Measurements from ENCODE around the gene LSR. TPM values are rescaled to one million over a fixed set of nuclear protein-coding genes. Genes with fewer than 3 reads are reported as not detected.

The LSR gene
- total RNA-seq, 1 experiment from 2014 or later, result 211 TPM

GRCh38 chr19:35256566-35256965 is 7.8 kb downstream of the LSR start:
- Histone ChIP-seq H2AFZ (ENCODE audit: low read depth, low read length, poor library complexity, severe bottlenecking) (no peak overlapping the region), H3K9ac (ENCODE audit: low read length) (no peak overlapping the region), H3K4me1 (ENCODE audit: control insufficient read depth in 1 of 2, insufficient read depth in 2 of 2, low read length in 2 of 2) (no peaks in the 10 kb centered on the region), H4K20me1 (ENCODE audit: insufficient read depth) (peaks cover 3% of the 10 kb centered on the region; the same call in 1 of the 2 replicates), H3K36me3 (ENCODE audit: control insufficient read depth in 1 of 2, insufficient read depth in 2 of 2, low read length in 2 of 2) (peaks cover 31 to 33% of the 10 kb centered on the region in 2 experiments; a peak in 3 of 4 replicates), H3K27ac (ENCODE audit: low read depth, low read length) (no peak overlapping the region), H3K4me2 (ENCODE audit: low read length) (no peak overlapping the region), H3K9me3 (ENCODE audit: control insufficient read depth in 1 of 2, insufficient read depth in 1 of 2, low read depth in 1 of 2, low read length in 2 of 2) (no peaks in the 10 kb centered on the region), H3K9me2 (ENCODE audit: insufficient read depth) (no peaks in the 10 kb centered on the region), H3K27me3 (ENCODE audit: insufficient read depth, low read length) (no peaks in the 10 kb centered on the region), H3K79me2 (ENCODE audit: insufficient read depth, low read length) (peaks cover 69% of the 10 kb centered on the region), H3K4me3 (replicated peaks in 1 of 2; ENCODE audit: low read depth in 1 of 2, low read length in 2 of 2) (no peak overlapping the region)
- ChIA-PET RAD21 (ENCODE audit: low non-redundant PET in 1 of 2, low total read pairs in 2 of 2, uncharacterized antibody in 2 of 2, unreplicated experiment in 2 of 2) (no interaction called here), CTCF (no interaction called here), POLR2A (no interaction called here)
- DNase-seq (ENCODE audit: low read depth, low spot score), result no peak
- ATAC-seq, result no peak
- TF ChIP-seq EZH2phosphoT487 (IDR thresholded peaks at IDR 0.05; ENCODE audit: borderline replicate concordance) (no peak), SP1 (IDR thresholded peaks at IDR 0.05; ENCODE audit: low read depth) (no peak)
- TF ChIP-seq, protein P1, sequence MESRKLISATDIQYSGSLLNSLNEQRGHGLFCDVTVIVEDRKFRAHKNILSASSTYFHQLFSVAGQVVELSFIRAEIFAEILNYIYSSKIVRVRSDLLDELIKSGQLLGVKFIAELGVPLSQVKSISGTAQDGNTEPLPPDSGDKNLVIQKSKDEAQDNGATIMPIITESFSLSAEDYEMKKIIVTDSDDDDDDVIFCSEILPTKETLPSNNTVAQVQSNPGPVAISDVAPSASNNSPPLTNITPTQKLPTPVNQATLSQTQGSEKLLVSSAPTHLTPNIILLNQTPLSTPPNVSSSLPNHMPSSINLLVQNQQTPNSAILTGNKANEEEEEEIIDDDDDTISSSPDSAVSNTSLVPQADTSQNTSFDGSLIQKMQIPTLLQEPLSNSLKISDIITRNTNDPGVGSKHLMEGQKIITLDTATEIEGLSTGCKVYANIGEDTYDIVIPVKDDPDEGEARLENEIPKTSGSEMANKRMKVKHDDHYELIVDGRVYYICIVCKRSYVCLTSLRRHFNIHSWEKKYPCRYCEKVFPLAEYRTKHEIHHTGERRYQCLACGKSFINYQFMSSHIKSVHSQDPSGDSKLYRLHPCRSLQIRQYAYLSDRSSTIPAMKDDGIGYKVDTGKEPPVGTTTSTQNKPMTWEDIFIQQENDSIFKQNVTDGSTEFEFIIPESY (IDR thresholded peaks at IDR 0.05; ENCODE audit: extremely low read depth, insufficient replicate concordance, low read length), result no peak
- no TSS peak for BruUV-seq (replicated peaks)
- intact Hi-C loops (cut with micrococcal nuclease), result no loop called here

- TF ChIP-seq, protein P2, sequence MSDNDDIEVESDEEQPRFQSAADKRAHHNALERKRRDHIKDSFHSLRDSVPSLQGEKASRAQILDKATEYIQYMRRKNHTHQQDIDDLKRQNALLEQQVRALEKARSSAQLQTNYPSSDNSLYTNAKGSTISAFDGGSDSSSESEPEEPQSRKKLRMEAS (IDR thresholded peaks at IDR 0.05), result no peak
- no peak for TF ChIP-seq RAD21 (IDR thresholded peaks at IDR 0.05; ENCODE audit: low read depth)
- TF ChIP-seq, protein P3, sequence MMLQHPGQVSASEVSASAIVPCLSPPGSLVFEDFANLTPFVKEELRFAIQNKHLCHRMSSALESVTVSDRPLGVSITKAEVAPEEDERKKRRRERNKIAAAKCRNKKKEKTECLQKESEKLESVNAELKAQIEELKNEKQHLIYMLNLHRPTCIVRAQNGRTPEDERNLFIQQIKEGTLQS (IDR thresholded peaks at IDR 0.05), result no peak
- no peak for TF ChIP-seq JUND (IDR thresholded peaks at IDR 0.05)
- no peak for TF ChIP-seq TCF7L2 (IDR thresholded peaks at IDR 0.05; ENCODE audit: borderline replicate concordance, extremely low read depth, insufficient read depth, insufficient read length)
- TF ChIP-seq YY1 (IDR thresholded peaks at IDR 0.05; ENCODE audit: extremely low read depth, insufficient replicate concordance, low read depth, low read length), result no peak
- TF ChIP-seq ZNF274 (IDR thresholded peaks at IDR 0.05; ENCODE audit: low read depth, low read length), result no peak
- TF ChIP-seq FOSL1 (IDR thresholded peaks at IDR 0.05; ENCODE audit: low read depth), result no peak
- TF ChIP-seq ELF1 (IDR thresholded peaks at IDR 0.05; ENCODE audit: borderline replicate concordance, low read depth), result no peak
- no peak for TF ChIP-seq POLR2A (IDR thresholded peaks at IDR 0.05; ENCODE audit: borderline replicate concordance, extremely low read depth, insufficient read depth, insufficient read length)
- no peak for TF ChIP-seq SIN3A (IDR thresholded peaks at IDR 0.05; ENCODE audit: low read depth)
- BruUV-seq (replicated peaks), result no TSS peak
- Histone ChIP-seq H2AFZ (ENCODE audit: low read depth, low read length, poor library complexity, severe bottlenecking) (no peak overlapping the region), H3K4me3 (replicated peaks in 1 of 2; ENCODE audit: low read depth in 1 of 2, low read length in 2 of 2) (no peak overlapping the region), H4K20me1 (ENCODE audit: insufficient read depth) (peaks cover 3% of the 10 kb centered on the region; the same call in 1 of the 2 replicates), H3K27ac (ENCODE audit: low read depth, low read length) (no peak overlapping the region), H3K79me2 (ENCODE audit: insufficient read depth, low read length) (peaks cover 66% of the 10 kb centered on the region), H3K9me2 (ENCODE audit: insufficient read depth) (no peaks in the 10 kb centered on the region), H3K4me1 (ENCODE audit: control insufficient read depth in 1 of 2, insufficient read depth in 2 of 2, low read length in 2 of 2) (no peaks in the 10 kb centered on the region), H3K36me3 (ENCODE audit: control insufficient read depth in 1 of 2, insufficient read depth in 2 of 2, low read length in 2 of 2) (peaks cover 34 to 36% of the 10 kb centered on the region in 2 experiments; a peak in 3 of 4 replicates), H3K4me2 (ENCODE audit: low read length) (no peak overlapping the region), H3K9me3 (ENCODE audit: control insufficient read depth in 1 of 2, insufficient read depth in 1 of 2, low read depth in 1 of 2, low read length in 2 of 2) (no peaks in the 10 kb centered on the region), H3K27me3 (ENCODE audit: insufficient read depth, low read length) (no peaks in the 10 kb centered on the region), H3K9ac (ENCODE audit: low read length) (no peak overlapping the region)
- no peak for ATAC-seq
- CTCF ChIA-PET, result no interaction called here
- no peak for DNase-seq (ENCODE audit: low read depth, low spot score)
- intact Hi-C loops (cut with micrococcal nuclease), result no loop called here
- POLR2A ChIA-PET, result interaction anchor here (0.6 kb wide), 1 partner anchor 304 kb away, joined by 3 read pairs; no protein-coding TSS in a partner anchor
- RAD21 ChIA-PET (ENCODE audit: low non-redundant PET in 1 of 2, low total read pairs in 2 of 2, uncharacterized antibody in 2 of 2, unreplicated experiment in 2 of 2), result no interaction called here
Observed at GRCh38 chr19:35257113-35257461, 8.3 kb downstream of the LSR start.
